Lung microvascular endothelial cell (primary cell): ENCODE data around the gene COIL. TPM values are rescaled to one million over a fixed set of nuclear protein-coding genes. Genes with fewer than 3 reads are reported as not detected.
"Not testable (repeated sequence)": the region's sequence is repeated elsewhere in the genome, so short reads cannot be mapped to it uniquely, and the experiment has no call there.

ENCODE experiments used
- DNase-seq, 2 donors: peaks; one replicate each; pipeline versions ENCODE4 v3.0.0 to v3.0.0-alpha.2; 2010; ENCODE audit warnings: low read depth in 2 of 2
- total RNA-seq: library from RNA; depleted of rRNA; stranded (reverse); fragments of >200 nt; gene quantifications from 2 replicates; pipeline ENCODE4 v1.2.1, GENCODE V29; 2014

Gene COIL, protein sequence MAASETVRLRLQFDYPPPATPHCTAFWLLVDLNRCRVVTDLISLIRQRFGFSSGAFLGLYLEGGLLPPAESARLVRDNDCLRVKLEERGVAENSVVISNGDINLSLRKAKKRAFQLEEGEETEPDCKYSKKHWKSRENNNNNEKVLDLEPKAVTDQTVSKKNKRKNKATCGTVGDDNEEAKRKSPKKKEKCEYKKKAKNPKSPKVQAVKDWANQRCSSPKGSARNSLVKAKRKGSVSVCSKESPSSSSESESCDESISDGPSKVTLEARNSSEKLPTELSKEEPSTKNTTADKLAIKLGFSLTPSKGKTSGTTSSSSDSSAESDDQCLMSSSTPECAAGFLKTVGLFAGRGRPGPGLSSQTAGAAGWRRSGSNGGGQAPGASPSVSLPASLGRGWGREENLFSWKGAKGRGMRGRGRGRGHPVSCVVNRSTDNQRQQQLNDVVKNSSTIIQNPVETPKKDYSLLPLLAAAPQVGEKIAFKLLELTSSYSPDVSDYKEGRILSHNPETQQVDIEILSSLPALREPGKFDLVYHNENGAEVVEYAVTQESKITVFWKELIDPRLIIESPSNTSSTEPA
- total RNA-seq, result 8.7 and 10.7 TPM in 2 replicates

GRCh38 chr17:56960596-56961538, at the start of gene COIL:
COIL (minus strand) TSS chr17:56961050; CDS start chr17:56961019, 31 bp downstream.
- DNase-seq, result peak; percentile 92 to 95

DNA sequence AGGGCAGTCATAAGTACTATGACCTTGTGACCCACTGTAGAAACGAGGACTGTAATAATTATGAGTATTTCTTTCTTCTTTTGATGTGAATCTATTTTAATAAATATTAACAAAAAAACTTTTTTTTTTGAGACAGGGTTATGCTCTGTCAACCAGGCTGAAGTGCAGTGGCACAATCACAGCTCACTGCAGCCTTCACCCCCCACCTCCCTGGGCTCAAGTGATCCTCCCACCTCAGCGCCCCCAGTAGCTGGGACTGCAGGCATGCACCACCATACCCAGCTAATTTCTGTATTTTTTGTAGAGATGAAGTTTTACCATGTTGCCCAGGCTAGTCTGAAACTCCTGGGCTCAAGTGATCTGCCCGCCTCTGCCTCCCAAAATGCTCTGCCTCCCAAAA, 49.6 kb upstream of the COIL start:
- DNase-seq, result no peak

GRCh38 chr17:57009737-57010445, 49.0 kb upstream of the COIL start:
- peak; percentile 65 to 71 for DNase-seq

DNA sequence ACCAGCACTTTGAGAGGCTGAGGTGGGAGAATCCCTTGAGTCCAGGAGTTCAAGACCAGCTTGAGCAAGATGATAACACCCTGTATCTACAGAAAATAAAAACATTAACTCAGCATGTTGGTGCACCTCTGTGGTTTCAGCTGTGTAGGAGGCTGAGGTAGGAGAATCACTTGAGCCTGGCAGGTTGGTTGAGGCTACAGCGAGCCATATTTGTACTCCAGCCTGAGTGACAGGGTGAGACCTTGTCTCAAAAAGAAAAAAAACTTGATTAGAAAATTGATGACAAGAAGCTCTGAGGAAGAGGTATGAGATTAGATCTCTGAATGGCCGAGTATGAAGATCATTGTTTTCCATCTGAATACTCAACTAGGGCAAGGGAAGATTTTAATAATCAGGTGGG, 48.1 kb upstream of the COIL start:
- DNase-seq, result no peak

DNA sequence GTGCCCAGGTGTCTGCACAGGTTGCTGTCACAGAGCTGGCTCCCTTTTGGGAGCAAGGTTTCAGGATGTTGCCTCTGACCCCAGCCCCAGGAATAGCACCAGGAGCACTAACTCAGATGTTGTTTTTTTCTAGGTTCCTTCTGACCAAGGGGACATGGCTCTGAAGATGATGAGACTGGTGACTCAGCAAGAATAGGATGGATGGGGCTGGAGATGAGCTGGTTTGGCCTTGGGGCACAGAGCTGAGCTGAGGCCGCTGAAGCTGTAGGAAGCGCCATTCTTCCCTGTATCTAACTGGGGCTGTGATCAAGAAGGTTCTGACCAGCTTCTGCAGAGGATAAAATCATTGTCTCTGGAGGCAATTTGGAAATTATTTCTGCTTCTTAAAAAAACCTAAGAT, 45.2 kb upstream of the COIL start:
- DNase-seq, result no peak

DNA sequence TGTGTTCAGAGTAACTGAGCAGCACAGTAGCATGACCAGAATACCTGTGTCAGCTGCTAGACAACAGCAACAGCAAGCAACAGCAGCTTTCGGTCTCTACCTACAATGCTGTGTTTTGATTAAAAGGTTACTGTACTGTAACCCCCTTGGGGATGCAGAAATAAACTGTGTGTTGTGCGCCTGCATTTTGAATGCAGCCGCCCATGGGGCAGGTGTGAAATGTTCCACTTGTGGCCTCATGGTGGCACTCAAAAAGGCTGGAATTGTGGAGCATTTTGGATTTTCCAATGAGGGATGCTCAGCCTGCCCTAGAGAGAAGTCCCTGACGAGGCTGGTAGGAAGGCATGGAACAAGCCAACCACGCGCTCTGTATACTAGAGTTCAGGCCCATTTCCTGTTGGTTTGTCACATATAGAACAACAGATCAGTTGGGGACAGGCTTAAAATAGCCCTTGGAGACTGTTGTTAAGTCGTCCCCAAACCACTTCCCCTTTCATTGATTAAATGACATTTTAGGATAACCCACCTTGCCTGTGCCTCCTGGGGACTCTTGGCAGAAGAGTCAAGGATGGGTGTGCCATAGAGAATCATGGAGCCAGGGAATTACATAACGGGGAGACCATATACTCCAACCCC, 44.2 kb upstream of the COIL start:
- DNase-seq, result peak in 1 of 2 donors; percentile 22

DNA sequence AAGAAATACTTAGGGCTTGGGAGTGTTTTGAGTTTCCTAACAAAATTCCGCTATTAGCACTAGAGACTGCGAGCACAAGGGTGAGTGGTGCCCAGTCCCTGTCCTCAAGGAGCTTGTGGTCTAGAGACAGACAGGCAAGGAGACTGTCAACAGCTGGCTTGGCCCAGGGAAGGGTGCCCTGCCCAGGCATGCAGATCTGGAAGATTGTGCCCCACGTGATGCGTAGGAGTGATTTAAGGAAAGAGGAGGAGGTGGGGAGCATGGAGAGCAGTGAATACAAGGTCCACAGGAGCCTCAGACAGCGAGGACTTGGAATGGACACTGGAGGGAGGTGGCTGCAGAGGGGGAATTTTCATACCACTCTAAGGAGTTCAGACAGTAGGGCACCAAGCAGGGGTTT, 42.1 kb upstream of the COIL start:
- DNase-seq, result no peak

DNA sequence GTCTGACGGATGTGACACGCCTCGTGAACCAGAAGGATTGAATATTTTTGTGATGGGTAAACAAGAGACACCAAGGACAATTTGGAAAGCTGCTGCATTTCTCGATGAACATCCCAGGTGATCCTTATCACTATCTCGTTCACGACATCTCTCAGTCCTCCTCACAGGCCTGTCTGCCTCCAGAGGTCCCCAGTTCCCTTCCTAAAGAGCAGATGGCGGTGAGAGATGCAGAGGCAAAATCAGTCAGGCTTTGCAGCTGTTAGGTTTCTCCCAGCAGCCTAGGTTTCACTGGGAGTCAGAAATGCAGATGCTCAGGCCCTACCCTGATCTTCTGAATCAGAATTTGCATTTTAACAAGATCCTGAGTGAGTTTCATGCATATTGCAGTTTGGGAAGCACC, 40.7 kb upstream of the COIL start:
- no peak for DNase-seq

DNA sequence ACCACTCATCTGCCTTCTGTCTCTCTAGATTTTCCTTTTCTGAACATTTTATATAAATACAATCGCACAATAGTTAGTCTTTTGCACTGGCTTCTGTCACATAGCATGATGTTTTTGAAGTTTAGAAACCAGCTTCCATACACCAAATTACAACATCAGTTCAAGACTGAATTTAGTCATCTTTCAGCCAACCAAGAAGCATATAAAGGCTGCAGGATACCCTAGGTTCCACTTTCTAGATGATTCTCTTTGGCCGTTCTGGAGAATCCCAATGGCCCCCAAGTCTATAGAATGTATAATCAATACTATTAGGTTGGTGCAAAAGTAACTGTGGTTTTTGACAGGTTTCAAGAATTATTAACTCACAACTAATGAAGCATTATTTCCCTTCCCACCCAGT, 36.5 kb upstream of the COIL start:
- DNase-seq, result no peak

DNA sequence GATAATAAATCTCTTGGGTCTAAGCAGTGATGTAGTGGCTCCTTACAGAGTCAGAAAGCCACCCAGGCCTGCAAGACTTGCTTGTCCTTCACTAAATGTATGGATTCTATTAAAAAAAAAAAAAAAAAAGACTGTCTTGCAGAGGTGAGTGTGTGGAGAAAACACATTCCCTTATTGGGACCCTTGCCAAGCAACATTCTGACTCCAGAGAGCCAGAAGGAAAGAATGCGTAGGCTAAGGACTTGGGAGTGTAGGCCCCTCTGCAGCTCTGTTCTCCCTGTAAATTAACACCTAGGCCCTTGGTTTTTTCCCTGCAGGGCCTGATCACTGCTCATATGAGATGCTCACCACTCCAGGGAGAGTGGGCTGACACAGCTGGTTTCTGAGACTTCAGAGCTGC, 34.9 kb upstream of the COIL start:
- no peak for DNase-seq

DNA sequence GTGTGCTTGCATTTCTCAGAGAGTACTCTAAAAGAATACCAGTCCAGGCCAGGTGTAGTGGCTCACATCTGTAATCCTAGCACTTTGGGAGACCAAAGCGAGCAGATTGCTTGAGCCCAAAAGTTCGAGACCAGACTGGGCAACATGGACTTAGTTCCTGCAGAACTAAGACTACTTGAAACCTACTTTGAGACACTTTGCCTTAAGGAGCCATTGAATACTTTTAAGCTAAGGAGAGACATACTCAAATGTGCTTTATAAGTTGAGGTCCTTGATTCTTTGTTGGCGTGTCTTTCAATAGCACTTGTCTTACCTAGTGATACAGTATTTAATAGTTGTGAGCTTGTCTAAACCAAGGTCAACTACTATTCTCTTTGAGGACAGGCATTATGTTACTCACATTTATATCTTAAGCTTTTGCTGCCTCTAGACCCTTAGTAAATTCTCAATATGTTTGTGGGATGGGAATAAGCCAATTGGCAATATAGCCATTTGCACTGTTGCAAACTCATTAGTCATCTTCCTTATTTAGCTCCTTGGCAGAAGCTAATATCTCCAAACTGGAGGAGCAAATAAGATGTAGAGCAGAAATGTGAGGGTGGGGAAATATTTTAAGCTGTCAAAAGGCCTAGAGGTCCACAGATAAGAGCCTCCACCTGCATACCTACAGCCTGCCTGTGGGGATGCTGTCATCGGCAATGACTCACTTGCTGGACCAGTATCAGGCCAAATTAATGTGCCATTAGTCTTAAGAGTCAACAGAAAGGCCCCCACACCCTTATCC, 33.4 kb upstream of the COIL start:
- DNase-seq, result no peak

DNA sequence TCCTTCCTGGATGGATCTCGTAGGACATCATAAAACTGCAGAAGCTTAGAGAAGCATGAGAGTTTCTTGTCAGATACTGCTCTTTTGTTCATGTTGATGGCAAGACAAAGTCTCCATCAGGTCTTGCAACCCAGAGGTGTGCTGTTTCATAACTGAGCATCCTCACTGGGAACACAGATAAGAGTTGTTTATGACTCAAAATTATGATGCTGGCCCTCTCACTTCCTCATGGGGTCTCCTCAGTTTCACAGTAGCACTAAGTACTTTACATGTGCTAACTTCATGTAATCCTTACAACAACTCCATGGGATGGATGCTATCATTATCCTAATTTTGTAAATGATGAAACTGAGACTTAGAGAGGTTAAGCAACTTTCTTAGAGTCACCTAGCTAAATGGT, 31.5 kb upstream of the COIL start:
- no peak for DNase-seq

DNA sequence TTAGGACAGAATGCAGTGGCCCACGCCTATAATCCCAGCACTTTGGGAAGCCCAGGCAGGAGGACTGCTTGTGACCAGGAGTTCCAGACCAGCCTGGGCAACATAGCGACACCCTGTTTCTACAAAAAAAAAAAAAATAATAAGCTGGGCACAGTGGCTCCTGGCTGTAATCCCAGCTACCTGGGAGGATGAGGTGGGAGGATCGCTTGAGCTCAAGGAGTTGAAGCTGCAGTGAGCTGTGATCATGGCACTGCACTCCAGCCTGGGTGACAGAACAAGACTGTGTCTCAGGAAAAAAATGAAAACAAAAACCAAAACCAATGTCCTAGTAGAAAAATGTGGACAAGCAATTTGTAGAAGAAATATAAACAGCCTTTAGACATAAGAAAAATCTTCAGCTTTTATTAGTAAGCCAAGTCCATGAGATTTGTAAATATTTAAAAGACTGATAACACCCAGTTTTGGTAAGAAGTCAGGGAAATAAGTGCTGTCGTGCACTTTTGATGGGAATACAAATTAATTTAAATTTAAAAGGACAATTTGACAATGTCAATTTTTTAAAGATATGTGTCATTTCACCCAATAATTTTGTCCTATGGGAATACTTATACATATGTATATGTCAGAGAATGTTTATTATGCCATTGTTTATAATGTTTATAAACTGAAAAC, 28.2 kb upstream of the COIL start:
- DNase-seq, result no peak

DNA sequence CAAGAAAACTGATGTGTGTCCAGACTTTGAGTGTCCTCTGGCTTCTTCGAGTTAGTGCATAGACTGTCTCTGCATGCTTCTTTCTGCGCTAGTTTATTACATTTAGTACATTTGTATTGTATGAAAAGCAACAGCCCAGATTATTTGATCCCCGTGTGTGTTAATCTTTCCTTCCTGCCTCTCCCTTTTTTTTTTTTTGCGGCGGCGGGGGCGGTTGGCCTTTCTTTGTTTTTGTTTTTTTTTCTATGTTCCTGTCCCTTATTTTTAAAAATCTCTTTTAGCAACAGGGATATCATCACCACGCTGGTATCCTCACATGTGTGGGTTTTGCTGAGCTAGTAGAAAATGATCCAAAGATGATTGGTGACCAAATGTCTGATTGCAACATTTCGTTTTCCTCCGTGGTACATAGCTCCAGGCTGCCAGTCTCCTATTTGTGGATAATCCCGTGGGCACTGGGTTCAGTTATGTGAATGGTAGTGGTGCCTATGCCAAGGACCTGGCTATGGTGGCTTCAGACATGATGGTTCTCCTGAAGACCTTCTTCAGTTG, 26.5 kb upstream of the COIL start:
- DNase-seq, result peak in 1 of 2 donors; percentile 51

DNA sequence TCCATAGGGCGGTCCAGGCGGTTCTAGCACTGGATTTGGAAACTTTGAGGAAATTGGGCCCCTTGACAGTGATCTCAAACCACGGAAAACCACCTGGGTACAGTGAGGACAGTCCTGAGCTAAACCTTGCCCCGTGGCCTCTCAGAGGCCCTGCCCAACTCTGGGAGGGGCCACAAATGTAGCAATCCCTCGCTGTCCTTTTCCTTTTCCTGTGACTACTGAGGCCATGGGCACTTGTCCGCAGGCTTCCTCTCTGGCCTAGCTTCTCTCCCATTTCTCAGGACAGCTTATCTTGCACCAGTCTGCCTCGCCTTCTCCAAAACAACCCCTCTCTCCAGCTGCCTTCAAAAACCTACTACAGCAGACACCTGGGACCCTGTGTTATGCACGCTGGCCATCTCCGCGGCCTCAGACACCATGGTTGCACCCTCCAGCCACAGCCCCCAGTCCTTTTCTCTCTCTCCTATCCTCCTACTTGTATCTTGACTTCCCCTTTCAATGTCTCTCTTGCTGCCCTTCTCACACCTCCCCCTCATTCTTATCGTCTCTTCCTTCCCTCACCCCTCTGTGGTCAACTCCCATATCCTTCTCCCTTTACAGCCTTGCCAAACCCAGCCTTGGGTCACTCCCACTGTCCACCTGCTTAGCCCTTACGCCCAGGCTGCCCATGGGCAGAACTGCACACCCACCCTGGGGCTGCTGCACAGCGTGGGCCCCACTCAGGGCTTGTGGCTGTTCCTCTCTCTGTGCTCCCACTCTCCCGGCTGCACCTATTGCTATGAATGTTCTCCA, 24.7 kb upstream of the COIL start:
- no peak for DNase-seq

- no peak for DNase-seq
These were observed 22.5 kb upstream of the COIL start for GRCh38 chr17:56983366-56983765.

- no peak for DNase-seq
These were observed 21.5 kb upstream of the COIL start for GRCh38 chr17:56982312-56982711.

GRCh38 chr17:56980526-56980925, 19.7 kb upstream of the COIL start:
- DNase-seq, result not testable (repeated sequence)

GRCh38 chr17:56979091-56979480, 18.2 kb upstream of the COIL start:
- no peak for DNase-seq
